HG02870 (cell line): ENCODE data around the gene SMURF1.
A peak's percentile ranks its signal among the peaks of the same experiment; 100 is the strongest.
"Not testable (repeated sequence)": the region's sequence is repeated elsewhere in the genome, so short reads cannot be mapped to it uniquely, and the experiment has no call there.

Experiments used
- ATAC-seq: cut with Tn5 transposase; IDR thresholded peaks from one replicate; pipeline ENCODE4 v1.9.1; 2021; ENCODE audit warnings: mild to moderate bottlenecking, moderate library complexity; ENCODE audit not compliant: unreplicated experiment

The SMURF1 gene

GRCh38 chr7:99121496-99122021, 22.3 kb downstream of the SMURF1 start:
- ATAC-seq, result no peak

DNA sequence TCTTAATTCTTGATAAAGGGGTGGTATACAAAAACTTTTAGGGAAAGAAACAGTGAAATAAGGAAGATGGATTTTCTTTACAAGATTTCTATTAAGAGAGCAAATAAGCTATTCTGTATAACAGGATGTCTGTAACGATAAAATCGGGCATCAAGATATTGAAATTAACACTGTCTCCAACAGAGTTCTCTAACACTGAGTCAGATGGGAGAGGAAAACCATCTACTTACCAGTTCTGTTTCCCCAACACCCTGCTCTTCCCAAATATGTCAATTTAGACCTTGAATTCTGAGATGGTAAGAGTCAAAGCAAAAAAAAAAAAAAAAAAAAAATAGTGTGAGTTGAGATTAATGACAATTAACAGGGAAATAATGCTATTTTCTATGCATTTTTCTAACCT, 23.0 kb downstream of the SMURF1 start:
- ATAC-seq, result no peak

DNA sequence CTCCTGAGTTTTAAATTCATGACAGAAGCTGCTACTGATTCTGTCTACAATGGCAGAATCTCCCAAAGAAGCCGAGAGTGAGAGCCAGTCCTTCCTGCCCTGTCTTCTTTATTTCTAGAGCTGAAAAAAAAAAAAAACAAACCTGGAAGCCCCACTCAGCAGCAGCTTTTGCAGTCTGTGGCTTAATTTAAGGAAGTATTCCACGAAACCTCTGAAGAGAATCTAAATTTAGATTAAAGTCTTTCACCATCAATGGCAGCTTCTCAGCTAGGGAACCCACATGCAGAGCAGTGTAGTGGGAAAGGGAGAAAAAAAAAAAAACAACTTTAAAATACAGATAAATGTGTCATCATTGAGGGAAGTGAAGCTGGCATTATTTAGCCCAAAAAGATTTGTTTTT, 23.4 kb downstream of the SMURF1 start:
- no peak for ATAC-seq

DNA sequence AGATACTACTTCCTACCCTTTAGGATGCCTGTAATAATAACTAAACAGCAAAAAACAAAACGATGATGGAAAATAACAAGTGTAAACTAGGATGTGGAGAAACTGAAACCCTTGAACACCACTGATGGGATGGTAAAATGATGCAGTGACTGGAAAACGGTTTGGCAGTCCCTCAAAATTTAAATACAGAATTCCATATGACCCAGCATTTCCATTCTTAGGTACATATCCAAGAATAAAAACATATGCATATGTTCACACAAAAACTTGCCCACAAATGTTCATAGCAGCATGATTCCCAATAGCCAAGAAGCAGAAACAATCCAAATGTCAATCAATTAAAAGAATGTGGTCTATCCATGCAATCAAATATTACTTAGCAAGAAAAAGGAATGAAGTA, 25.8 kb downstream of the SMURF1 start:
- no peak for ATAC-seq

- ATAC-seq, result no peak
Measured at GRCh38 chr7:99116144-99116543, 27.8 kb downstream of the SMURF1 start.

DNA sequence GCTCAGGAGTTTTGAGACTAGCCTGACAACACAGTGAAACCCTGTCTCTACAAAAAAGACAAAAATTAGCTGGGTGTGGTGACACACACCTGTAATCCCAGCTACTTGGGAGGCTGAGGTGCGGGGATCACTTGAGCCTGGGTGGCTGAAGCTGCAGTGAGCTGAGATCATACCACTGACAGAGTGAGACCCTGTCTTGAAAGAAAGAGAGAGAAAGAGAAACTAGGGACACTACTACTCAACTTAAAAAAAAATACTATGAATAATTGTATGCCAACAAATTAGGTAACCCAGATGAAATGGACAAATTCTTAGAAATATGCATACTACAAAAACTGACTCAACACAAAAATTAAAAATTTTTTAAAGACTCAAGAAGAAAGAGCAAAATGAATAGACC, 28.5 kb downstream of the SMURF1 start:
- no peak for ATAC-seq

DNA sequence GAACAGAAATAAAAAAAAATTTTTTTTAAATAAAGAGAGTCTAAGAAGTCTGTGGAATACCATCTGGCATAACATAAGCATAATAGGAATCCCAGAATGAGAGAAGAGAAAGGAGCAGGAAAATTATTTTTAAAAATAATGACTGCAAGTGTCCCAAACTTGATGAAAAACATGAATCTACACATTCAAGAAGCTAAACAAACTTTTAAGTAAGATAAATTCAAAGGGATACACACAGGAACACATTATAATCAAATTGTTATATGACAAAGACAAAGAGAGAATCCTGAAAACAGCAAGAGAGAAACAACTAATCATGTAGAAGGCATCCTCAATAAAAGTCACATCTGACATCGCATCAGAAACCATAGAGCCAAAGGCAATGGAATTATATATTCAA, 30.9 kb downstream of the SMURF1 start:
- ATAC-seq, result no peak

GRCh38 chr7:99112097-99112496, 31.8 kb downstream of the SMURF1 start:
- peak; percentile 84 for ATAC-seq

DNA sequence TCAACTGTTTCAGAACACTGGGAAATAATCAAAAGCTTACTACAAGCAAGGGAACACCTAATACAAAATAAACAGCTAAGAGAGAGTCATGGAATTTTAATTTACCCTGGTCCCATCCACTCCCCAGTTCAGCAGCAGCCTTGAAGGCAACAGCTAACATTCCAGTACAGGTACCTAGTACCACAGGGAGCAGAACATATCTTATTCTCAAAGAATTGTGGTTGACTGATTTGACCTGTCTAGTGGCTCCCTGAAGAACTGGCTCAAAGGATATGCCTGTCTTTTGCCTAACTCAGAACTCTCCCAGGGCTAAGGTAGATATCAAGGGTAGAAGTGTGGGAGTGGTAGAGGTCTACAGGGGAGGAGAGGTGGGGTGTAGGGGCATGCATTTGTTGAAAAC, 32.3 kb downstream of the SMURF1 start:
- ATAC-seq, result peak; percentile 12

- no peak for ATAC-seq
Measured at GRCh38 chr7:99109108-99110051, 34.5 kb downstream of the SMURF1 start.

DNA sequence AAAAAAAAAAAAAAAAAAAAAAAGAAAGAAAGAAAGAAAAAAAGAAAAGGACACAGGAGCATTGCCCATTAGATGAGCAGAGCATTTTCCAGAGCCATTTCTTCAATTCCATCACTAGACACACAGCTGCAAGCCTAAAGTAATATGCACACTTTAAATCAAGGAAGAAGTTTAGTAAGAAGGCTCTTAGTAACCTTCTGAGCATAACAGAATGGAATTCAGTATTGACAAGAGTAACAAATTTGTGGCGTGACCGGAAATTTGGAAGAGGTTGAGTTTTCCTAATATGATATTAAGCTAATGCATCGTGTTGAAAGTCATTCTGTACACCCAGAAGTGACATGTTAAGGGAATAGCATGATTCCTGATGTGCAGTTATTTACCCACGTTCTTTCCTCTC, 35.3 kb downstream of the SMURF1 start:
- ATAC-seq, result no peak

- ATAC-seq, result no peak
Measured at GRCh38 chr7:99106821-99107241, 37.1 kb downstream of the SMURF1 start.

- ATAC-seq, result no peak
Measured at GRCh38 chr7:99106411-99106810, 37.5 kb downstream of the SMURF1 start.

DNA sequence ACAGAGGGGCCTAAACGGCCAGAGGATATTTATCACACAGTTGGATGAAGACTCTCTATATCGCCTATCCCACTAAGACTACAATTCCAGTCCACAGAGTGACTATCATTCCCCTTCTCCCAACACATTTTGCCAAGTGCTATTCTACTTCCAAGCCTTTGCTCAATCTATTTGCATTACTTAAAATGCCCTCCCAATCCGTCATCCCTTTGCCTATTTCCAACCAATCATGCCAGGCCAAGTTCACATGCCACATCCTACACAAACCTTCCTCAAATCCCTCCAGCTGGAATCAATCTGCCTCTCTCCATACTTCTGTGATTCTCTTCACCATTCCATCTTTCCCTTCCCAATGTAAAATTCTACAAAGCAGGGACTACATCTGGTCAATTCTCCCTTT, 38.2 kb downstream of the SMURF1 start:
- no peak for ATAC-seq

DNA sequence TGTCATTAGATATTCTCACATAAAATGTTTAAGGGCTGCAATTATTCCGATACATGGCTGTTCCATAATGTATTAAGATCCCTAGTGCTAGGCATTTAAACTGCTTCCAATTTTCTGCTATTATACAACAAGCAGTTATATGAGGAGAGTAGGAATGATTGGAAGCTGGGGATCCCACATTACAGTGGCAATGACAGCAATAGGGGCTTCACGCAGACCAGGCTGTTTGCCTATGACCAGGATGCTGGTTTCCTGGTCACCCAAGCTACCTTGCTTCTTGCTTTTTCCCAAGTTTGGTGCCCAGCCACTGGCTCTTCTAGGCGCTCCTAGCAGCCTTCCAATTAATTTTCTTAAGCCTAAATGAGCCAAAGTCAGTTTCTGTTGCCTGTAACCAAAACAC, 39.3 kb downstream of the SMURF1 start:
- ATAC-seq, result no peak

DNA sequence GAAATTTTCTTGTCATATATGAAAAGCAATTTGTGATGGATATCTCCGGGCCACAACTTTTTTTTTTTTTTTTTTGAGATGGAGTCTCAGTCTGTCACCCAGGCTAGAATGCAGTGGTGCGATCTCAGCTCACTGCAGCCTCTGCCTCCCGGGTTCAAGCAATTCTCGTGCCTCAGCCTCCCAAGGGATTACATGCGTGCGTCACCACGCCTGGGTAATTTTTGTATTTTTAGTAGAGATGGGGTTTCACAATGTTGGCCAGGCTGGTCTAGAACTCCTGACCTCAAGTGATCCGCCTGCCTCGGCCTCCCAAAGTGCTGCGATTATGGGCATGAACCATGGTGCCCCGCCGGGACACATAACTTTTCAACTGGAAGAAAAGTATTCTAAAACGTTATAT, 40.1 kb downstream of the SMURF1 start:
- not testable (repeated sequence) for ATAC-seq

DNA sequence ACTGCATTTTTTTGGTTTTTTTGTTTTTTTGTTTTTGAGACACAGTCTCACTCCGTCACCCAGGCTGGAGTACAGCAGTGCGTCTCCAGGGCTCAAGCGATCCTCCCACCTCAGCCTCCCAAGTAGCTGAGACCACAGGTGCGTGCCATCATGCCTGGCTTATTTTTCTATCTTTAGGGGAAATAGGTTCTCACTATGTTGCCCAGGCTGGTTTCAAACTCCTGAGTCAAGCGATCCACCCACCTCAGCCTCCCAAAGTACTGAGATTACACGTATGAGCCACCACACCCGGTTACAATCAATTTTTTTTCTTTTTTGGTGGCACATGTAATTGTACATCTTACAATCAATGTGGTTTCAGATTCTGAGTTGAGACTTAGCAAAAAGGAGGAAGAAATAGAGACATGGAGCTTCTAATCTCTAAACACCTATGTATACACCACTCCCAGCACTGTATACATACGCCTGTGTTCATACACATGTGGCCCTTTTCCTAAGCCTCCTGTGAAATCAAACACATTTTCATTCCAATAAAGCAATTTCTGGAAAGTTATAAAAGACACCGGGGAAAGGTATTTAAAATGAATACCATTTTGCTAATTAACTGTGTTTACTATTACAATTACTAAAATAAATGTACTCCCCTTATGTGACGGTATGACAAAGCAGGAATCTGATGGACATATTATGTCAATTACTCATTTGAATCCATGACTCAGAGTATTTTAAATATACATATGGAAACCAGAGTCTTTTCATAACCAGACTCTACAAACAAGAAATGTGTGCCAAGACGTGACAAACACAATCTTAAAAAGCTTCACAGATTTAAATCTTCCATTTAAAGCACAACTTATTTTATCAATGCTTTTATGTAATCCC, 40.9 kb downstream of the SMURF1 start:
- ATAC-seq, result no peak

GRCh38 chr7:99102361-99102760, 41.5 kb downstream of the SMURF1 start:
- no peak for ATAC-seq

- ATAC-seq, result not testable (repeated sequence)
Measured at GRCh38 chr7:99101516-99101915, 42.4 kb downstream of the SMURF1 start.

DNA sequence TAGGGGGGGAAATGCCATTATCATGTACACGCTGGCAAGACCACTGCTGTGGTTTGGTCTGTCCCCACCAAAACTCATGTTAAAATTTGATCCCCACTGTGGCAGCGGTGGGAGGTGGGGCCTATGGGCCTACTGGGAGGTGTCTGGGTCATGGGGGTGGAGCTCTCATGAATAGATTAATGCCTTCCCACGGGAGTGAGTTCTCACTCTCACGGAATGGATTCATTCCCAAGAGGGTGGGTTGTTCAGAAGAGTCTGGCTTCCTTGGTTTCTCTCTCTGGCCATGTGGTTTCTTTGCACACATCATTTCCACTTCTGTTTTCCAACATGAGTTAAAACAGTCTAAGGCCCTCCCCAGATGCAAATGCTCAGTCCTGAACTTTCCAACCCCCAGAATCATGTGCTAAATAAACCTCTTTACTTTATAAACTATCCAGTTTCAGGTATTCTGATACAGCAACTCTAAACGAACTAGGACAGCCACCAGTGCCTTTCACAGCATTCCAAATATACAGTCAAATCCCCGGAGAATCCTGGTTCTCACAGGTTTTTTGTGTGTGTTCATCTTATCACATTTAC, 44.3 kb downstream of the SMURF1 start:
- ATAC-seq, result no peak

DNA sequence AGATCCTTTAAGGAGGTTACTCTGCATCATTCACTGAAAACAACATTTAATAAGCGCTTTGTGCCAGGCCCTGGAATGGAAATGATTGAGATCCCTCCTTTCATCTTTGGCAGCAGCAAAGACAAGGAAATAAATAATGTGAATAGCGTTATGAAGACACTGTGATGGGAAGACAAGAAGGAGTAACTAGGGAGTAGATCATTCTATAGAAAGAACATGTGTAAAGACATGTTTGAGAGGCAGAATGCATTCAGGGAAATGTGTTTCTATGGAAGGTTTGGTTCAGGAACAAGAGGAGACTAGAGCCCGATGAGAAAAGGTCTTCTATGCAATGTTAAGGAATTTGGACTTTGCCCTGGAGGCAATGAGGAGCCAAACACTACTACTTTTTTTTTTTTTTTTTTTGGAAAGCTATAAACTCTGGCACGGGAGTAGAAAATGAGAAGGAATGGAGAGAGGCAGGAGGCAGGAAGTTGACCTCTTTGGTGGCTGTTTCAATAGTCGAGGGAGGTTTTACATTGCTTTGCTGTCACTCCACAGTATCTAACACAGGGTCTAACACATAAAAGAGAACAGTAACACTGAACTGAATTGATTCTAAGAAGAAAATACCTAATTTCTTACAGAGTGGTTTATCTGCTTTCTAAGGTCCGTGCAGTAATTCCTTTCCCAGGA, 44.9 kb downstream of the SMURF1 start:
- ATAC-seq, result no peak
